SK-N-SH (cell line): ENCODE results near the gene INPP5B. TPM values are rescaled to one million over a fixed set of nuclear protein-coding genes. Genes with fewer than 3 reads are reported as not detected.

Source experiments
- CTCF ChIA-PET: fragments of 300-600, 350-600 bp; formaldehyde crosslinking; extraction: SDS; loops from one replicate; lab custom pipeline; 2021; lab: Yijun Ruan, JAX
- POLR2A ChIA-PET: fragments of 350-600 bp; sonication (Branson Sonifier 250); formaldehyde crosslinking; extraction: SDS; loops from one replicate; lab custom pipeline; 2020; ENCODE audit warnings: antibody characterized with exemption, inconsistent platforms; lab: Yijun Ruan, JAX
- DNase-seq: peaks from one replicate; pipeline ENCODE4 v3.0.0; 2012
- H2AFZ ChIP-seq: fragments of 200-600 bp; sonication (generic); 2 replicates; pipeline ENCODE4 v1.8.1; 2016; ENCODE audit warnings: antibody characterized with exemption, mild to moderate bottlenecking, low read depth
- H3F3A ChIP-seq: fragments of 200-600 bp; sonication (generic); replicated peaks from 2 replicates; pipeline ENCODE3; 2016; ENCODE audit warnings: antibody characterized with exemption, mild to moderate bottlenecking; ENCODE audit not compliant: insufficient read depth
- H3K27ac ChIP-seq, 2 experiments: fragments of 200-500 bp in 1 of 2; fragments of 200-600 bp in 1 of 2; sonication (Bioruptor generic) in 1 of 2; sonication (generic), shearing (Covaris generic) in 1 of 2; 2 replicates each; pipeline versions ENCODE4 v1.5.1 to v1.6.1; 2014 to 2016; ENCODE audit warnings: low read depth in 2 of 2, inconsistent platforms in 1 of 2, low read length in 1 of 2, mild to moderate bottlenecking in 1 of 2, mixed read lengths in 1 of 2
- H3K27me3 ChIP-seq: fragments of 200-600 bp; sonication (generic), shearing (Covaris generic); 2 replicates; pipeline ENCODE4 v1.6.1; 2016; ENCODE audit warnings: mixed run types; ENCODE audit not compliant: insufficient read depth
- H3K36me3 ChIP-seq, 2 experiments: fragments of 200-500 bp in 1 of 2; fragments of 200-600 bp in 1 of 2; sonication (Bioruptor generic) in 1 of 2; sonication (generic) in 1 of 2; replicated peaks in 1 of 2; 2 replicates each; pipeline versions ENCODE3 to v1.5.1; 2014 to 2016; ENCODE audit warnings: low read length in 1 of 2, mild to moderate bottlenecking in 1 of 2; ENCODE audit not compliant: insufficient read depth in 2 of 2, control insufficient read depth in 1 of 2
- H3K4me1 ChIP-seq, 2 experiments: fragments of 200-500 bp in 1 of 2; fragments of 200-600 bp in 1 of 2; sonication (Bioruptor generic) in 1 of 2; sonication (generic), shearing (Covaris generic) in 1 of 2; 2 replicates each; pipeline versions ENCODE4 v1.5.1 to v1.6.1; 2014 to 2016; ENCODE audit warnings: low read depth in 1 of 2, low read length in 1 of 2, mixed run types in 1 of 2; ENCODE audit not compliant: insufficient read depth in 2 of 2, control insufficient read depth in 1 of 2
- H3K4me2 ChIP-seq: fragments of 200-600 bp; sonication (generic), shearing (Covaris generic); 2 replicates; pipeline ENCODE4 v1.6.1; 2017; ENCODE audit warnings: mixed run types
- H3K4me3 ChIP-seq, 2 experiments: fragments of 200-500 bp in 1 of 2; fragments of 200-600 bp in 1 of 2; sonication (Bioruptor generic) in 1 of 2; sonication (generic), shearing (Covaris generic) in 1 of 2; 2 replicates each; pipeline versions ENCODE4 v1.5.1 to v1.8.1; 2014 to 2016; ENCODE audit warnings: low read depth in 2 of 2, inconsistent platforms in 1 of 2, low read length in 1 of 2, mild to moderate bottlenecking in 1 of 2, mixed read lengths in 1 of 2, moderate library complexity in 1 of 2
- H3K79me2 ChIP-seq: fragments of 200-600 bp; sonication (generic); 2 replicates; pipeline ENCODE4 v1.8.1; 2017; ENCODE audit warnings: mild to moderate bottlenecking; ENCODE audit not compliant: insufficient read depth
- H3K9ac ChIP-seq: fragments of 200-600 bp; sonication (generic); 2 replicates; pipeline ENCODE4 v1.6.1; 2017; ENCODE audit warnings: mixed run types
- H3K9me2 ChIP-seq: fragments of 200-600 bp; sonication (generic); 2 replicates; pipeline ENCODE4 v1.6.1; 2017; ENCODE audit warnings: mixed run types
- H3K9me3 ChIP-seq: fragments of 200-600 bp; sonication (generic); 2 replicates; pipeline ENCODE4 v1.6.1; 2017; ENCODE audit warnings: mixed run types, mild to moderate bottlenecking, moderate library complexity
- H4K20me1 ChIP-seq: fragments of 200-600 bp; sonication (generic); 2 replicates; pipeline ENCODE4 v1.6.1; 2017; ENCODE audit warnings: mild to moderate bottlenecking, mixed run types; ENCODE audit not compliant: insufficient read depth
- FOSL2 ChIP-seq: IDR thresholded peaks from 2 replicates; pipeline ENCODE4 v1.4.0; 2012; ENCODE audit warnings: low read depth, mild to moderate bottlenecking, moderate library complexity, borderline replicate concordance
- FOXM1 ChIP-seq: IDR thresholded peaks from 2 replicates; pipeline ENCODE4 v1.4.0; 2012; ENCODE audit warnings: low read depth, mild to moderate bottlenecking
- GABPA ChIP-seq: IDR thresholded peaks from 2 replicates; pipeline ENCODE4 v1.4.0; 2012; ENCODE audit warnings: low read depth, mild to moderate bottlenecking
- JUND ChIP-seq: IDR thresholded peaks from 2 replicates; pipeline ENCODE4 v1.4.0; 2012
- MEF2A ChIP-seq: IDR thresholded peaks from 2 replicates; pipeline ENCODE4 v1.4.0; 2012; ENCODE audit warnings: low read depth, borderline replicate concordance
- NFIC ChIP-seq: IDR thresholded peaks from 2 replicates; pipeline ENCODE4 v1.4.0; 2012; ENCODE audit warnings: borderline replicate concordance
- NRF1 ChIP-seq: IDR thresholded peaks from 2 replicates; pipeline ENCODE4 v1.6.1; 2012; ENCODE audit warnings: low read depth, mild to moderate bottlenecking, low read length
- POLR2AphosphoS5 ChIP-seq: IDR thresholded peaks from 2 replicates; pipeline ENCODE4 v1.6.1; 2012; ENCODE audit warnings: low read depth, low read length
- RAD21 ChIP-seq: IDR thresholded peaks from 2 replicates; pipeline ENCODE4 v1.6.1; 2012; ENCODE audit warnings: mild to moderate bottlenecking, low read length
- RCOR1 ChIP-seq: fragments of 150-350 bp; IDR thresholded peaks from 2 replicates; pipeline ENCODE4 v1.6.1; 2017; ENCODE audit warnings: antibody characterized with exemption, low read length
- REST ChIP-seq: IDR thresholded peaks from 2 replicates; pipeline ENCODE4 v1.6.1; 2012; ENCODE audit warnings: mild to moderate bottlenecking, low read depth, low read length, moderate library complexity
- RFX5 ChIP-seq: IDR thresholded peaks from 2 replicates; pipeline ENCODE4 v1.6.1; 2012; ENCODE audit warnings: mild to moderate bottlenecking, improper control_type of control experiment, low read length
- SIN3A ChIP-seq: IDR thresholded peaks from 2 replicates; pipeline ENCODE4 v1.6.1; 2012; ENCODE audit warnings: low read depth, mild to moderate bottlenecking, low read length, moderate library complexity, borderline replicate concordance
- SMC3 ChIP-seq: IDR thresholded peaks from 2 replicates; pipeline ENCODE4 v1.6.1; 2012; ENCODE audit warnings: low read depth, low read length, improper control_type of control experiment
- TAF1 ChIP-seq: IDR thresholded peaks from 2 replicates; pipeline ENCODE4 v1.6.1; 2012; ENCODE audit warnings: low read depth, mild to moderate bottlenecking, low read length, moderate library complexity, borderline replicate concordance
- TCF12 ChIP-seq: IDR thresholded peaks from 2 replicates; pipeline ENCODE4 v1.4.0; 2012
- USF2 ChIP-seq: fragments of 150-350 bp; IDR thresholded peaks from 2 replicates; pipeline ENCODE4 v1.6.1; 2017; ENCODE audit warnings: antibody characterized with exemption, low read length, low read depth, borderline replicate concordance
- WGBS: methylation state at CpG from one replicate; pipeline ENCODE4 v1.1.6; 2017; ENCODE audit warnings: low lambda C conversion rate; 5-methylcytosine and 5-hydroxymethylcytosine counted together
- polyA plus RNA-seq, 3 experiments: library from polyadenylated mRNA; depleted of rRNA; stranded (reverse); fragments of >200 nt; gene quantifications; 2 replicates each; pipeline ENCODE4 v1.2.3, GENCODE V29; 2012
- TF ChIP-seq, protein P1 (sequence below): IDR thresholded peaks from 2 replicates; pipeline ENCODE4 v1.4.0; 2012; ENCODE audit warnings: low read depth

INPP5B gene
- polyA plus RNA-seq, 1 of the 3 experiments (the other 2 are of a cell fraction), result 10.5 TPM

DNA sequence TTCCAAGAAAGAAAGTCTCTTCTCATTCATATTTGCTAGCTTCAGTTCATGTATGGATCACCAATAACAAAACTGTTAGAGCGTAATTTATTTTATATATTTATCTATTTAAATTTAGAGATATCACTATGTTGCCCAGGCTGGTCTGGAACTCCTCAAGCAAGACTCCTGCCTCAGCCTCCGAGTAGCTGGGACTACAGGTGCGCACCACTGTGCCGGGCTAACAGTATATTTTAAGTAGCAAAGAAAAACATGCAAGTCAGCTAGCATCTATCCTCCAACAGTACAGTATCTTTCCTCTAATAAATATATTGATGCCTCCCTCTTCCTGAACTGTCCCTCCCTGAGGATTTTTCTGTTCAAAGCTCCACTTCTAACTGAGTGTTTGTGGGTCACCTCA, 21.5 kb downstream of the INPP5B start:
- CTCF ChIA-PET, result interaction anchor here (1.3 to 1.4 kb wide), 2 partner anchors 11 to 66 kb away, joined by 3 read pairs; partner anchors contain the start of gene MTF1
- peaks cover 33% of the 10 kb centered on the region for H3K79me2 ChIP-seq
- H4K20me1 ChIP-seq, result no peaks in the 10 kb centered on the region
- no peak overlapping the region for H3K27ac ChIP-seq
- no peaks in the 10 kb centered on the region for H3K27me3 ChIP-seq
- H3K36me3 ChIP-seq, result peaks cover 3 to 20% of the 10 kb centered on the region in 2 experiments
- H3K9me2 ChIP-seq, result no peaks in the 10 kb centered on the region
- DNase-seq, result no peak
- WGBS, result 88% methylated on average over 4 of the region's 4 CpGs
- H3K4me2 ChIP-seq, result no peak overlapping the region
- peaks cover 0 to 5% of the 10 kb centered on the region in 2 experiments; a peak in 1 of 4 replicates for H3K4me1 ChIP-seq
- POLR2A ChIA-PET, result no interaction called here
- no peaks in the 10 kb centered on the region for H3F3A ChIP-seq
- H3K9me3 ChIP-seq, result no peaks in the 10 kb centered on the region
- H2AFZ ChIP-seq, result no peak overlapping the region
- H3K9ac ChIP-seq, result no peak overlapping the region
- H3K4me3 ChIP-seq, result no peak overlapping the region
- TF ChIP-seq SMC3 (no peak), TAF1 (no peak), REST (no peak), RFX5 (no peak), RCOR1 (no peak), RAD21 (no peak), GABPA (no peak), USF2 (no peak), TCF12 (no peak), MEF2A (no peak), SIN3A (no peak), FOSL2 (no peak), POLR2AphosphoS5 (no peak), JUND (no peak)
- TF ChIP-seq, protein P1, sequence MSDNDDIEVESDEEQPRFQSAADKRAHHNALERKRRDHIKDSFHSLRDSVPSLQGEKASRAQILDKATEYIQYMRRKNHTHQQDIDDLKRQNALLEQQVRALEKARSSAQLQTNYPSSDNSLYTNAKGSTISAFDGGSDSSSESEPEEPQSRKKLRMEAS, result no peak

DNA sequence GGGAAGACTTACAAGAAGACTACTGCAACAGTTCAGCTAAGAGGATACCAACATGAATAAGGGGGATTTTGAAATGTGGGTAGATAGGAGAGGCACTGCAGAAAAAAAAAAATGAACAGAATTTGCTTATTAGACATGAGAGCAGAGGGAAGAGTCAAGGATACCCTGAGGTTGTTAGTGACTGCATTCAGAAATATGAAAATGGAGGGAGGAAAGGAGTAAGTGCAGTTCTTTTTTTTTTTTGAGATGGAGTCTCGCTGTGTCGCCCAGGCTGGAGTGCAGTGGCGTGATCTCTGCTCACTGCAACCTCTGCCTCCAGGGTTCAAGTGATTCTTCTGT, 23.3 kb downstream of the INPP5B start:
- Histone ChIP-seq H3K27ac (no peak overlapping the region), H3K4me2 (no peak overlapping the region), H3F3A (no peaks in the 10 kb centered on the region), H3K27me3 (no peaks in the 10 kb centered on the region), H3K9me2 (no peaks in the 10 kb centered on the region), H3K4me1 (peaks cover 0 to 5% of the 10 kb centered on the region in 2 experiments; a peak in 1 of 4 replicates), H3K9ac (no peak overlapping the region), H3K79me2 (peaks cover 24% of the 10 kb centered on the region), H3K36me3 (peaks cover 7 to 10% of the 10 kb centered on the region in 2 experiments), H3K4me3 (no peak overlapping the region), H2AFZ (no peak overlapping the region), H4K20me1 (no peaks in the 10 kb centered on the region; the same call in 1 of the 2 replicates), H3K9me3 (no peaks in the 10 kb centered on the region)
- whole genome bisulfite sequencing, result 100% methylated on average over 3 of the region's 3 CpGs
- POLR2A ChIA-PET, result no interaction called here
- DNase-seq, result no peak
- TF ChIP-seq FOXM1 (no peak), NFIC (no peak), NRF1 (no peak)
- CTCF ChIA-PET, result no interaction called here
